ENCODE results near the gene TGFBR3. TPM values are rescaled to one million over a fixed set of nuclear protein-coding genes. Genes with fewer than 3 reads are reported as not detected.
"Not testable (repeated sequence)": the region's sequence is repeated elsewhere in the genome, so short reads cannot be mapped to it uniquely, and the experiment has no call there.

TGFBR3 gene
- total and polyA plus RNA-seq, 9 of the 15 experiments (the other 6 are each of a cell fraction or from before 2014, with no cell fraction given) = 3.6 to 32.4 (median 15.6) TPM

DNA sequence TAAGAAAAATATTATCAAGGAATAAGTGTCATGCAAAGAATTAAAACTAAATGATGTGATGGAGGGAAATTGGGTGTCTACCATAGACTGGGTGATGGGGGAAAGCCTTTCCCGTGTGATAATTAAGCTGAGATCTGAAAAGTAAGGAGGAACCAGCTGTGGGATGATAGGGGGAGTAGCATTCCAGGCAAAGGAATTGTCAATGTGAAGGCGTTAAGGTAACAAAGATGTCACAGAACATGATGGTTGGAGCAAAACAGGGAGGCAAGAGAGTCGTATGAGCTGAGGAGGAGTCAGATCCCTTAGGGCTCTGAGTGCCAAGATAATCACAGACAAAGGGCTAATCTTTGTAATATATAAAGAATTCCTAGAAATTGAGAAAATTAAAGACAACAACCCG, 215.2 kb downstream of the TGFBR3 start (continued):
- TF ChIP-seq, protein P1, sequence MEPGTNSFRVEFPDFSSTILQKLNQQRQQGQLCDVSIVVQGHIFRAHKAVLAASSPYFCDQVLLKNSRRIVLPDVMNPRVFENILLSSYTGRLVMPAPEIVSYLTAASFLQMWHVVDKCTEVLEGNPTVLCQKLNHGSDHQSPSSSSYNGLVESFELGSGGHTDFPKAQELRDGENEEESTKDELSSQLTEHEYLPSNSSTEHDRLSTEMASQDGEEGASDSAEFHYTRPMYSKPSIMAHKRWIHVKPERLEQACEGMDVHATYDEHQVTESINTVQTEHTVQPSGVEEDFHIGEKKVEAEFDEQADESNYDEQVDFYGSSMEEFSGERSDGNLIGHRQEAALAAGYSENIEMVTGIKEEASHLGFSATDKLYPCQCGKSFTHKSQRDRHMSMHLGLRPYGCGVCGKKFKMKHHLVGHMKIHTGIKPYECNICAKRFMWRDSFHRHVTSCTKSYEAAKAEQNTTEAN (CRISPR knock-in tag; IDR thresholded peaks at IDR 0.05) = no peak
- no peak for TF ChIP-seq ILF3 (IDR thresholded peaks at IDR 0.05; ENCODE audit: borderline replicate concordance)

DNA sequence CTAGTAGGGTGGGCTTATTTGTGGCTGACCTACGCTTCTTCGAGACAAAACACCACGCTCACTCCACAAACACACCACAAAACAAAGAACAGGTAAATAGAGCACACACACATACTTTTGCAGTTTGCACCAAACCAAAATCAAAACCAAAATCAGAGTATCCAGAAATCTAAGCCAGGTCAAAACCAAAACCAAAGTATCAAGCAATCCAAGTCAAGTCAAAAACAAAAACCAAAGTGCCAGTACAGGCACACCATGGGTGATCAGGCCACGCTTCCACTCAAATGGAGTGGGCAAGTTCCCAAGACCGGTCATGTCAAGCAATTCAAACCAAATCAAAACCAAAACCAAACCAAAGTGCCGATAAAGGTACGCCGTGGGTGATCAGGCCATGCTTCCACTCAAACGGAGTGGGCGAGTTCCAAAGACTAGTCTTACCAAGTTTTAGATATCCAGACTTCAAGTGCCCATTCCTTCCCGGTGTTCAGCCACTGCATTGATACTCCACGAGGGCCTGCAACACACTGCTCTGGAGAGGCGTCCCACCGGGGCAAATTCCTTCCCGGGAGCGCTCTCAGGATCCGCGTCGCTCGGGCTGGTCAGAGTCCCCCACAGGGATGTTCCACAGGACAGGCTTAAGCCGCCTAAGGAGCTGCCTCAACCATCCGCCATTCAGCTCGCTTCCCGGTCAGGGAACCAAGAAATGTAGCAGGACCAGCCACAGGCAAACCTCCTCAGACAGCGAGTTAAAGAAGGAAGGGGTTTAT, 216.2 kb downstream of the TGFBR3 start:
- Histone ChIP-seq H3K79me2 (ENCODE audit: control insufficient read depth, insufficient read depth, low read length) (no peaks in the 10 kb centered on the region), H3K9ac (ENCODE audit: insufficient read depth in 1 of 2, low read depth in 2 of 2, low read length in 2 of 2) (no peak overlapping the region), H4K20me1 (replicated peaks; ENCODE audit: control insufficient read depth, insufficient read depth, low read length) (no peaks in the 10 kb centered on the region), H3K9me1 (ENCODE audit: control insufficient read depth, insufficient read depth, low read length) (no peaks in the 10 kb centered on the region), H2AFZ (ENCODE audit: low read depth, low read length) (no peak overlapping the region), H3K4me1 (replicated peaks in 1 of 2; ENCODE audit: control insufficient read depth in 2 of 2, insufficient read depth in 2 of 2, low read length in 2 of 2) (no peaks in the 10 kb centered on the region), H3K9me3 (replicated peaks; ENCODE audit: control insufficient read depth, insufficient read depth, low read depth, low read length) (no peaks in the 10 kb centered on the region), H3K4me3 (no peak overlapping the region), H3K27me3 (ENCODE audit: control insufficient read depth in 2 of 2, insufficient read depth in 2 of 2, low read length in 2 of 2) (no peaks in the 10 kb centered on the region), H3K4me2 (ENCODE audit: insufficient read depth, low read length) (no peak overlapping the region), H3K27ac (ENCODE audit: extremely low read depth, low read depth, low read length) (no peak overlapping the region), H3K36me3 (ENCODE audit: control insufficient read depth, insufficient read depth, low read length) (no peaks in the 10 kb centered on the region)
- BruUV-seq (replicated peaks) = no TSS peak
- TF ChIP-seq, protein P2, sequence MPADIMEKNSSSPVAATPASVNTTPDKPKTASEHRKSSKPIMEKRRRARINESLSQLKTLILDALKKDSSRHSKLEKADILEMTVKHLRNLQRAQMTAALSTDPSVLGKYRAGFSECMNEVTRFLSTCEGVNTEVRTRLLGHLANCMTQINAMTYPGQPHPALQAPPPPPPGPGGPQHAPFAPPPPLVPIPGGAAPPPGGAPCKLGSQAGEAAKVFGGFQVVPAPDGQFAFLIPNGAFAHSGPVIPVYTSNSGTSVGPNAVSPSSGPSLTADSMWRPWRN (IDR thresholded peaks at IDR 0.05; ENCODE audit: low read depth) = no peak
- TF ChIP-seq KDM1A (IDR thresholded peaks at IDR 0.05) = peak; percentile 64 to 65; a peak in 3 of 4 replicates
- TF ChIP-seq MTA1 (IDR thresholded peaks at IDR 0.05; ENCODE audit: borderline replicate concordance) = no peak
- 87% methylated on average over 22 of the region's 25 CpGs for WGBS (ENCODE audit: insufficient coverage, low coverage, missing lambda C conversion rate)
- ATAC-seq = no peak
- ChIA-PET POLR2A (no interaction called here), CTCF (ENCODE audit: low intra/inter-chr PET ratio) (no interaction called here)
- intact Hi-C loops (cut with micrococcal nuclease) = no loop called here
- no peak for DNase-seq (ENCODE audit: extremely low read depth in 1 of 4, low spot score in 3 of 4)
- in situ Hi-C loops (cut with MboI) = no loop called here
- FAIRE-seq = no peak

DNA sequence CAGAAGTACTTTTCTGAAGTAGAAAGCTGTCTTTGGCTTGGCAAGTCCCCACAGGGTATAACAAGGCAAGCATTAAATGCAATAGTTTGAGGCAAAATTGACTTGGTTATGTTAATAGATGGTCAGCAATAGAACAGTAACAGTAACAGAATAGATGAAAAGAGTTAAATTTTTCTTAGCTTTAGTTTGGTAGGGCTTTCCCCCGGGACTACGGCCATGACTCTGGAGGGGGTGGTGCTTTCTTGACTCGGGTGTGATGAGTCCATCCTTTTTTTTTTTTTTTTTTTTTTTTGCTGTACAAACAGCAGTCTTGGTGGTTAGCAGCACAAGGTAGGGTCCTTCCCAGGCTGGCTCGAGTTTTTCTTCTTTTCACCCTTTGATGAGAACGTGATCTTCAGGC, 219.3 kb downstream of the TGFBR3 start:
- H3K27ac ChIP-seq (ENCODE audit: extremely low read depth, low read depth, low read length); DNase-seq (ENCODE audit: extremely low read depth in 1 of 4, low spot score in 3 of 4); H3K4me3 ChIP-seq; H3K4me1 ChIP-seq (replicated peaks in 1 of 2; ENCODE audit: control insufficient read depth in 2 of 2, insufficient read depth in 2 of 2, low read length in 2 of 2); H4K20me1 ChIP-seq (replicated peaks; ENCODE audit: control insufficient read depth, insufficient read depth, low read length); H3K9ac ChIP-seq (ENCODE audit: insufficient read depth in 1 of 2, low read depth in 2 of 2, low read length in 2 of 2); H2AFZ ChIP-seq (ENCODE audit: low read depth, low read length); ATAC-seq; H3K4me2 ChIP-seq (ENCODE audit: insufficient read depth, low read length); H3K79me2 ChIP-seq (ENCODE audit: control insufficient read depth, insufficient read depth, low read length); FAIRE-seq; H3K27me3 ChIP-seq (ENCODE audit: control insufficient read depth in 2 of 2, insufficient read depth in 2 of 2, low read length in 2 of 2); H3K9me3 ChIP-seq (replicated peaks; ENCODE audit: control insufficient read depth, insufficient read depth, low read depth, low read length); intact Hi-C loops (cut with micrococcal nuclease); H3K36me3 ChIP-seq (ENCODE audit: control insufficient read depth, insufficient read depth, low read length); POLR2A ChIA-PET; CTCF ChIA-PET (ENCODE audit: low intra/inter-chr PET ratio); BruUV-seq (replicated peaks); in situ Hi-C loops (cut with MboI); H3K9me1 ChIP-seq (ENCODE audit: control insufficient read depth, insufficient read depth, low read length): not testable (repeated sequence)
- 52% methylated on average over 3 of the region's 5 CpGs for WGBS (ENCODE audit: insufficient coverage, low coverage, missing lambda C conversion rate)
